ENCODE data around the gene ZC3H12D. TPM values are rescaled to one million over a fixed set of nuclear protein-coding genes. Genes with fewer than 3 reads are reported as not detected.
"Not testable (repeated sequence)": the region's sequence is repeated elsewhere in the genome, so short reads cannot be mapped to it uniquely, and the experiment has no call there.

The ZC3H12D gene
- total RNA-seq, 1 experiment from 2014 or later = 0.02 TPM

DNA sequence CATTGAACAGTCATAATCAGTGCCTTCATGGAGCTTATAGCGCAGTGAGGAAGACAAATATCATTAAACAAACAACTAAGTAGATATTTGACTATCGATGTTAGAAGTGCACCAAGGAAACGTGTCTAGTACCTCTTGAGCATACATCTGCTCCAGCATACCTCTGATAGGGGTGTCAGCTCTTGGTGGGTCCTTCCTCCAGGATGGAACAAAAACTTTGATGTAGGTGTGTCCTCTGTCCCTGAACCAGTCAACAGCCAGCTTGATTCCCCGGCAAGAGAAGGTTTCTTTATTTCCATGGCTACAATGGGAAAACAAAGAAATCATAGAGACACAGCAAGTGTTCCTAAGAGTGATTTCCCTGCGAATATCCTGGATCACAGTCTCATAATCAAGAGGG, 23.1 kb downstream of the ZC3H12D start:
- no peak for DNase-seq (ENCODE audit: extremely low read depth, low read depth)

DNA sequence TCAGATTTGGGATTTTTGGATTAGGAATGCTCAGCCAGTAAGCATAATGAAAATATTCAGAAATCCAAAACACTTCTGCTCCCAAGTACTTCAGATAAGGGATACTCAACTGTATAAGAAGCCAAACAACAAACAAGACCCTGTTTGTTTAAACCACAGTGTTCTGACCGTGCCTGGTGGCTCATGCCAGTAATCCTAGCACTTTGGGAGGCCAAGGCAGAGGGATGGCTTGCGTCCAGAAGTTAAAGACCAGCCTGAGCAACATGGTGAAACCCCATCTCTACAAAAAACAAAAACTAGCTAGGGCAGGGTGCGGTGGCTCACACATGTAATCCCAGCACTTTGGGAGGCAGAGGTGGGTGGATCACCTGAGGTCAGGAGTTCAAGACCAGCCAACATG, 24.6 kb downstream of the ZC3H12D start:
- DNase-seq (ENCODE audit: extremely low read depth, low read depth) = not testable (repeated sequence)

DNA sequence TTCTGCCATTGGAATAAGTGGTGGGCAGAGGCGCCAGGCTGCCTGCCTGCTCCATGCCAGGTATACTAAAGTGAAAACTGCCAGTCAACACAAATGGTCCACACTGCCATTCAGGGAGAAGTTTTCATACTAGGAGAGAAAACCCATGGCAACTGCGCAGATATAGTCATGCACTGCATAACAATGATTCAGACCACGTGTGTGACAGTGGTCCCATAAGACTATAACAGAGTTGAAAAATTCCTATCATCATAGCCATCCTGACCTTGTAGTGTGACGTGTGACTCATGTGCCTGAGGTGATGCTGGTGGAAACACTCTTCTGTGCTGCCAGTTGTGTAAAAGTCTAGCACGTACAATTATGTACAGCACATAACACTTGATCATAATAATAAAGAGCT, 25.1 kb downstream of the ZC3H12D start:
- no peak for DNase-seq (ENCODE audit: extremely low read depth, low read depth)

DNA sequence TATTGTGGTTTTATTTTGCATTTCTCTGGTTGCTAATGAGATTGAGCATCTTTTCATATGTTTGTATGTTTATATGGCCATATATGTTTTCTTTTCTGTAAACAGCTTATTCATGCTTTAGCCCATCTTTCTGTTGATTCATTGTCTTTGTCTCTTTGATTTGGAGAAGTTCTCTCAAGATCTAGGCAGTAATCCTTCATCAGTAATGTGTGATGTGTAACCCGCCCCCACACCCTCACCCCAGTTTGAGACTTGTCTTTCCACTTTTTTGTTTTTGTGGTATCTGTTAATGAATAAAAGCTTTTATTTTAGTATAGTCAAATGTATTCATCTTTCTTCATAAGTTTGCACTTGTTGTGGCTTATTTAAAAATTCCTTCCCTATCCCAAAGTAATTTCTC, 26.0 kb downstream of the ZC3H12D start:
- DNase-seq (ENCODE audit: extremely low read depth, low read depth) = no peak

DNA sequence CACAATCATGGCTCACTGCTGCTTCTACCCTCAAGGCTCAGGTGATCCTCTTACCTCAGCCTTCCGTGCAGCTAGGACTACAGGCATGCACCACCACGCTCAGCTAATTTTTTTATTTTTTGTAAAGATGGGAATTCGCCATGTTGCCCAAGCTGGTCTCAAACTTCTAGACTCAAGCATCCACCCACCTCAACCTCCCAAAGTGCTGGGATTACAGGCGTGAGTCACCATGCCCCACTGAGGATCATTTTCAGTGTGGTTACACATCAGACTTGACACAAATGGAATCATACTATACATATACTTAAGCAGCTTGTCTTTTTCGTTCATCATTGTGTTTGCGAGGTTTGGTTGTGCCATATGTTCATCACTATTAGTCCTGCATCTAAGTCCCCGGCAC, 26.6 kb downstream of the ZC3H12D start:
- DNase-seq (ENCODE audit: extremely low read depth, low read depth) = no peak

DNA sequence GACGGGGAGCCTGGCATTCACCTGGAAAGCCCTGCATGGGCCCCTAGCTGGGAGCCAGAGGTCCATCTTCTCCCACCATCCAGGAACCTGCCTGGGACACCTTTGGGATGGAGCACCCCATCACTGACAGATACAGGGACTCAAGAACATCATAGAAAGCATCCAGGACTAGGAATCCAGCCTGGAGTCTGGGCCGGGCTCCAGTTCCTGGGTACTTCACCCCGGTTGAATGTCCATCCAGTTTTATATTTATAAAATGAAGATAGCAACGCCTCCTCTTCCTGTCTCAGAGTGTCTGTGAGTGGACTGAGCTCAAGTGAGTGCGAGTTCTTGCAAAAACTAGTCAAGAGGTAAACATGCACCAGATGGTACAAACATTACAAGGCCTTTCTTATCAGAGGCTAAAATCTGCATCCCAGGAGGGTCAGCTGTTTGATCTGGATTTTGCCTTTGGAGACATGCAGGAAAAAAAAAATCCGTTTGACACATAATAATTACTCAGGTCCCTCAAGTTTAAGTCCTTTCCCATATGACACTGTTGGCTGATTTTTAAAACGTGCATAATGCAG, 27.4 kb downstream of the ZC3H12D start:
- no peak for DNase-seq (ENCODE audit: extremely low read depth, low read depth)

DNA sequence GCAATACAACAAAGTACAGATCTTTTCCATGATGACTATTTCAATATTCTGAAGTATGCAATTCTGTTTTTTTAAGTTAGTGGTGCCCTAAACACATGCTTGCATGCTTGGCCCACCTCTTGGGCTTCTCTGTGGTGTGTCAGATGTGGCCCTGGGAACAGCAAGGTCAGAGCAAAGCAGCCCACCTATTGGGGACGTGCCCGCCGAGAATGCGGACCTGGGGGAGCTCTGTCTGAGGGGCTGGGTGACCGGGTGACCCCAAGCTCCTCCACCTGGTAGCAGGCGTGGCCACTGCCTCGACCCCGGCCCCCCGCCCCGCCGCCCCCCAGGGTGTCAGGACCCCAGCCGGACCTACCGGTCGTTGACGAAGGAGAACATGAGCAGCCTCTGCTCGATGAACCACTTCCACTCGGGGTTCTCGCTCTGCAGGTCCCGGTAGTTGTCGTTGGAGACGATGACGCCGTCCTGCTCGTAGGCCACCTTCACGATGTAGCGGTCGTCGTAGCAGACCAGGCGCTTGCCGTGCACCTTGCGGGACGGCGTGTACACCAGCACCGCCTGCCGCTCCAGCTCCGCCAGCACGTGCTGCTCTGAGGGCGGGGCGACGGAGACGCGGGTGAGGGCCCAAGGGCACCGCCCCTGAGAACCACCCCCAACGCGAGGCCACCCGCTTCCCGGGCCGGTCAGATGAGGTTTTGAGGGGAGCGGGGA, 28.3 kb downstream of the ZC3H12D start:
- DNase-seq (ENCODE audit: extremely low read depth, low read depth) = no peak

DNA sequence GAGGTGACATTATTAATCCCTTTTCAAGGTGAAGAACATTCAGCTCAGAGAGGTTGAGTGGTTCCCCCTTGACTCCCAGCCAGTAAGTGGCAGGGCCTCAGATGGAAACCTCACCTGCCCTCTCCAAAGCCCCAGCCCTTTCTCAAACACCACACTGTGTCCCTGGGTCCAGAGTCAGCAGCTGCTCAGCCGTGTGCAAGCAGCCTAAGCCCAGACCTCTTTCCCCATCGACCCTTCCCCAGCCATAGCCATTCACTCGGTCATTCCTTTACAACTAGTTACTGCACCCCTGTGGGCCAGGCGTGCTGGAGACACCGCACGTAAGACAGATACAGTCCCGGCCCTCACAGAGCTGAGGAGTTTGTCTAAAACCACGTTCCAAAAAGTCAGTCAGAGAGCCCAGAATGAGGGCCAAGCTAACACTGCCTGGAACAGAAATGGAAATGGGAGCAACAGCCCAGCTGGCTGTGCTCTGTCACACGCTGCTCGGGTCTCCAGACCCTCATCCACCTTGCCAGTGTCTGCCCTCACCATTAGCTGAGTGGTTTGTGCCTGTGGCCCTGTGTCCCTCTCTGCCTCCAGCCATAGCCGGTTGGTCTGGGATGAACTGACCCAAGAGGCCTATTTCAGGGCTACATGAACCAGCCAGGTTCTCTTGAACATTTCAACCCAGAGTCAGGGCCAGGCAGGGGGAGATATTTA, 29.6 kb downstream of the ZC3H12D start:
- DNase-seq (ENCODE audit: extremely low read depth, low read depth) = no peak

DNA sequence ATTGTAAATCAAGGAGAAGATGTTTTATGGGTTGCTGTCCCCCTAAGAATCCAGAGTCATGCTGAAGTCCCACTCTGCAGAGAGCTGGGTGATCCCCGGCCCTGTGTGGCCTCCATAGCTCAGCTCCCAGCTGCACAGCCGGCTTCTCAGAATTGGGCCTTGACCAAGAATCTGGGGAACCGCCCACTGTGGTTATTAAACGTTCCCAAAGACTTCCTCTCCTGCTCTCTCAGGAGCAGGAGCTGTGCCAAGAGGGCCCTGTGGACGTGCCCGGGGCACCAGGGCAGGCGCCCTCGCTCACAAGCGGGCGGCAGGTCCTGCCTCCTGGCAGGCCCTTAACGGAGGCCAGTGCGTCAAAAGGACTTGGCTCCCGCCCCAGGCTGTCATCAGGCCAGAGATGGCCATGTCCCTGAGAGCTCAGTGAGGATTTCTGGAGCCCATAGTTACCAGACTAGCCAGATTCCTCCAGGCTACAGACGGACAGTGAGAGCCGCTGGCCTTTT, 30.4 kb downstream of the ZC3H12D start:
- DNase-seq (ENCODE audit: extremely low read depth, low read depth) = peak; percentile 61

DNA sequence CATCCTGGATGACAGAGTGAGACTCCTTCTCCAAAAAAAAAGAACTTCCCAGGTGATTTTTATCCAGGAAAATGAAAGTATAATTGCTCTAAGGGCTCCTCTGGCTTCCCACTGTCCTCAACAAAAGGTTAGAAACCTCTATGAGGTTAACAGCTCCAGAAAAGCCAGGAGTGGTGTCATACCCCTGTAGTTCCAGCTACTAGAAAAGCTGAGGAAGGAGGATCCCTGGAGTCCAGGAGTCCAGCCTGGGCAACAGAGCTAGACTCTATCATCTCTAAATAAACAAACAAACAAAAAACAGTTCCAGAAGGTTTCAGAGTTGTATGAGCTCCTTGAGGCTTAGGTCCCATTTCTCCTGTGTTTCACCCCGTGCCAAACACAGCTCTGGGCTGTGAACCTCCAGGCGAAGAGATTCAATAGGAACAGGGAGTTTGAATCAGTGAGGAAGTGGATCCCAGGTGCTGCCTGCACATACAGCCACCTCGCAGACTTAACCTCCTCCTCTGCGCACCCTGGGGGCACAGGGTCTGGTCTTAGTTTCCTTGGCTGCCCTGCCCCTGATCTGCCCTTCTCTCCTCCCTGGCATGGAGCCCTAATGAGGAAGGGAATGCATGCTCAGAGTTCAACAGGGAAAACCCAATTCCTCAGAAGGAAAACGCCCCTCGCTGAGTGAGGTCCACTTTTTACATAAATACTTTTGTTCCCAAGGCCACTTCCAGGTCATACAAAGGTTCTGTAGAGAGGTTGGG, 31.0 kb downstream of the ZC3H12D start:
- no peak for DNase-seq (ENCODE audit: extremely low read depth, low read depth)

DNA sequence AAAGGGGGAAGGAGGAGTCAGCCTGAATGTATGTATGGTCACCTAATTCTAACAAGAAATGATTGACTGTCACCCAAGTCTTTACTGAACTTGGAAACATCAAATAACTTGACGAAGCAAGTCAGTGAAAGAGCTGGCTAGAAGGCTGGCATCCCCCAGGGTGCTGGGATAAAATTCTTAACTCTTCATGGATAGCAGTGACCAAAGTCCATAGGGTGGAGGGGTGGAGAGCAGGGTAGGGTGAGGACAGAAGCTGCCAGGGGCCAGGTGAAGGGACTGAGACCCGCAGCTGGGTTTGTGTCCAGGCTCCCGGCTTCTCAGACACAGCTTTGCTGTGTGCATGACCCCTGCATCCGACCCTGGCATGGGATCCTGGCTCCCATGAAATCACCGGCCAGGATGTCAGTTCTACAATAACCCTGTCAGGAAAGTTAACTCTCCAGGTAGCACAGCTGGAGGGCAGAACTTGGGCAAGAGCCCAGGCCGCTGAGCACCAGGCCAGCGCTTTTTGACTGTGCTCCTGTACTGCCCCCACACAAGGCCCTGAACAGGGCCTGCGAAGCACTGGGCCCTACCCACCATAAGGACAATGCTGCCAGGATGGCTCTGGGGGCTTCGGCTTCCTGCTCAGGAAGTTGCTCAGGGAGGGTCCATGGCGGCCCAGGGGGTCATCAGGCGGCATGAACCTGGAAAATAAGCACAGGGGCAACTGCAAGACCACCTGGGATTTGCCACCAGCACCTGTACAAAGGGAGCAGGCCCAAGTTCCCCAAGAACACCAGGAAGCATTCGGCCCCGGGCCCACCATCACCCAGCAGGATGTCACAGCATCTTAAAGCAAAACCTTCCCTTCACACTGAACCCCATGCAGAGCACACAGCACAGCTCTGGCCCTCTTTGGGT, 32.5 kb downstream of the ZC3H12D start:
- DNase-seq (ENCODE audit: extremely low read depth, low read depth) = no peak

DNA sequence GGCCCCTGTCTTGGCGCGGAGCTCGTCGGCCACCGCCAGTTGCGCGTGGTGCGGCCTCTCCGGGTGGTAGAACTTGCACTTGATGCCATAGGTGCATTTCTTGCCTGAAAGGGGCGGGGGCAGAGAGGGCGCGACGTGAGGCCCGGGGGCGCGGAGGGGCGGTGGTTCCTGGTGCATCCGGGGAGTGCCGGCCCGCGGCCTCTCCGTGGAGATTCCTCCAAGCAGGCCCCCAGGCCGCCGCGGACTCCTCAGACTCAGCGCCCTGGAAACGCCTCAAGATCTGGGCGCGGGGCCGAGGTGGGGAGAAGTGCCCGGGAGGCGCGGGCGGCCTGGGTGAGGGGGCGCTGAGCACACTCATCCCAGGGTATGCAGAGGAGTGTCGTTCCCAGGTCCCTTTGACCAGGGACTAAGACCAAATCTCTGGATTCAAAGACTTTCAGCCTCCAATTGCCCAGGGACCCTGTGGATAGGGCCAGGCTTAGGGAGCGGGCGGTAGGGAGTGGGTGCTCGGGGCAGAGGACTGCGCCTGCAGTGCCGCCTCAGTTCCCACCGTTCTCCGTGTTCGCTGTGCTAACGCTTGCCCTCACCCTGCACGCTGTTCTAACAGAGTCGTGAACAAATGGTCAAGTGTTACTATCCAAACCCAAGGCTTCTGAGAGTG, 33.3 kb downstream of the ZC3H12D start:
- no peak for DNase-seq (ENCODE audit: extremely low read depth, low read depth)

DNA sequence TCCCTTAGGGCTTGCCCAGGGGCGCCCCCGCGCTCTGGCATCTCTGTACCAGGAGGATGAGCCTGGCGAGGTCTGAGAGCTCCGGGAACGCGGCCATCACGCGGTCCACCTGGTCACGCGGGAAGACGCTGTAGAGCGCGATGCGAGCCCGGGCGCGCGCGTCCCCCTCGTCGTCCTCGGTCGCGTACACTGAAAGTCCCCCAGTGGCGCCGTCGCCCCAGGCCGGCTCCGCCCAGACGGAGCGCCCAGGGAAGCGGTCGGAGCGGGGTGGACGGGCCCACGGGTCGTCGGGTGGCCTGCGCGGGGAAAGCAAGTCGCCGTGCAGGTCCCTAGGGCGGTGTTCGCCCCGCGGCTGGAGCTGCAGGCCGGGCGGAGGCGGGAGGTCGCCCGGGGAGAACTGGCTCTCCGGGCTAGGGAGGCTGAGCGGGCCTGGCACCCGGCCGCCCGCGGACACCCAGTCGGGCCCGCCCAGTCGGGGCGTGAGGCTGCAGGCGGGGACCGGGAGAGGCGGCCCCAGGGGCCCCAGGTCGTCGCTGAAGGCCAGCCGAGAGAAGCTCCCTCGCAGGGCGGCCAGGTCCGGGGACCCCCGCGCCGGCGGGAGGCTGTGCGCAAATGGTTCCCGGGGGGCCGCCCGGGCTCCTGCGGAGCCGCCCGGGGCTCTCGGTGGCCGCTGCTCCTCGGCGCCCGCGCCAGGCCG, 34.0 kb downstream of the ZC3H12D start:
- no peak for DNase-seq (ENCODE audit: extremely low read depth, low read depth)

DNA sequence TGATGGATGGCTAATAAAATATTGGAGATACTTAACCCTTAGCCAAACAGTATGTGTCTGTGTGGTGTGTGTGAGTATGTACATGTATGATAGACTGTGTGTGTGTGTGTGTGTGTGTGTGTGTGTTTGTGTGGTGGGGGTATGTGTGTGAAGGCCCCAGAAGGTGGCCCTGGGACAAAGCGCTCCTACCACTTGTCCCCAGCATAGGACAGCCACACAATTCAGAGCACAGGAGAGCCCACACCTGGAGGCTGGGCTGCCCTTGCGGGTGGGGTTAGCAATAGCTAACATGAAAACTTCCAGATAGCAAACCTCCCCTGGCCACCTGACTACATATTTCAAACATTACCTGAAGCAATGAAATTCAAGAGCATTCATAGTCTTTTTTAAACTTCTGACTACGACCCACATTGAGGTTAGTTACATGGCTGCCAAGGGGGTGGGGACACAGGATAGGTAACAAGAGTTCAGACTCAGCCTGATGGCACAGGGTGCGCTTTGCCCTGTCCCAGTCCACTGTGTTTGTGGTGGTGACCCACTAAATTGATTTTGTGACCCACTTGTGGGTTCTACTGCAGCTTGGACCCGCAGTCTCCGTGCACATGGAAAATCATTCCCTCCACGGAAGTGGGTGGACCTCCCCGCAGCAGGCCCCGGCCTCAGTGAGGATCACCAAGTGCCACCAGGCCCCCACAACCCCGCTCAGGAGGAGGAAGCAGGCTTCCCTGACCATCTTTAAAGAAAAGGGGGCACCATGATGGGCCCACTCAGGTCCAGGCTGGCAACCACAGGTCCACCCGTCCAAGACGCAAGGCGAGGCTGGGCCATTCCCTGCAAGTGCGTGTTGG, 34.8 kb downstream of the ZC3H12D start:
- no peak for DNase-seq (ENCODE audit: extremely low read depth, low read depth)

DNA sequence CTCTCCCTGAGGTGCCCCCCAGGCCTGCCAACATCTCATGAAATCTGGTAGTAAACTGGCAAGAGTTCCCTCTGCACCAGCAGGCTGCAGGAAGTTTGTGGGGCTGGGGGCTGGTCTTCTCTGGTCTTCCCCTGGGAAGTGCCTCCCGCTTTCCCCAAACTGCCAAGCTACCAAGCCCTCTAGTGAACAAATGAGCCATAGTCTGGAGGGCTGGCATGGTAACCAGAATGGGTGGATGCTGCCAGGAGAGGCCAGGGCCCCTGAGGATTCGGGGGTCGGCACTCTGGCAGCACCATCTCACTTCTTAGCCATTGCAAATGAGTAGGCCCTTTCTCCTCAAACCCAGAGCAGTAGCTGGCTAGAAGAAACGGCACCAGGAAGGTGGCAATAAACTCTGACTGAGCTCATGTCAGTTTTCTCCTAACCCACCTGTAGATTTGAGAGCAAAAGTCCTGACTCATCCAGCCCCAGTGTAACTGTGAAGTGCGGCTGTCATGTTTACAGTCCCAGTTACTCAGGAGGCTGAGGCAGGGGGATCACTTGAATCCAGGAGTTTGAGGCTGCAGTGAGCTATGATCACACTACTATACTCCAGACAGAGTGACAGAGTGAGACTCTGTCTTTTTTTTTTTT, 35.9 kb downstream of the ZC3H12D start:
- no peak for DNase-seq (ENCODE audit: extremely low read depth, low read depth)

DNA sequence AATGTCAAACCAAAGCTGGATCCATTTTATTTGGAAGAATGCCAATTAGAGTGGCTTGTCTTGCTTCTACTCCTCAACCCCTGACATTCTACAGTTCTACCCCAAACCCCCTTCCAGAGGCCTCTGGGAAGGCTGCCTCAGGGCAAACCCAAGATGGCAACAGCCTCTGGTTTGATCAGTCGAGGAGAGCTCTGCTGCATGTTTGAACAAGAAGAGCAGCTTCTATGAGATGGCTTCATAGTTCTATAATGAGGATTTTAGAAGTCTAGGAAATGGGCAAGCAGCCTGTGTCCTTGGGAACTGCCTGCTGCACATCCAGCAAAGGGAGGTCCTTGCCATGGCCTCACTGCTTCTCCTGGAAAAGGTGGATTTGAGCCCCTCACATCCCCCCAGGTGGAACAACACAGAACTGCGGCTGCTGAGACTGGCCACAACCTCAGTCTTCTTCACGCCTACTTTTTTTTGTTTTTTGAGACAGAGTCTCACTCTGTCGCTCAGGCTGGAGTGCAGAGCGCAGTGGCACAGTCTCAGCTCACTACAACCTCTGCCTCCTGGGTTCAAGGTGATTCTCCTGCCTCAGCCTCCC, 37.9 kb downstream of the ZC3H12D start:
- no peak for DNase-seq (ENCODE audit: extremely low read depth, low read depth)

DNA sequence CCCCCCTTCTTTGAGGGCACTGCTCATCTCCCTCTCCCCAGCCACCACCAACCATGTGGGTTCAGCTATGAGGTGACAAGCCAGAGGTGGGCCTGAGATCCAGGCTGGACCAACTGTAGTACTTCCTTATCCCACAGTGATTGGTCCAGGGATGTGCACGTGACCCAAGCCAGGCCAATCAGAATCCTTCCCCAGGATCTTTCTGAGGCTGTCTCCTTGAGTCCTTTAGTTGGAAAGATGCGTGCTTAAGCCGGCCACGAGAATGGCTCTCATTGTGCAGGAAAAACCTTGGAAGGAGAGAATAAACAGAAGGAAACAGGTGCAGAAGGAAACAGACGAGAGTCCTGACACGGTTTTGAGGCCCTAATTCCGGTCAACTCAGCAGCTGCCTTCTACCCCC, 39.2 kb downstream of the ZC3H12D start:
- DNase-seq (ENCODE audit: extremely low read depth, low read depth) = no peak
